ENCODE data around the gene GALP.
"Not testable (repeated sequence)": the region's sequence is repeated elsewhere in the genome, so short reads cannot be mapped to it uniquely, and the experiment has no call there.

The GALP gene

GRCh38 chr19:56193981-56194640 lies 18.3 kb downstream of the GALP start:
- no peak for DNase-seq

GRCh38 chr19:56197646-56198045 lies 21.8 kb downstream of the GALP start, which contains the start of gene ZSCAN5B:
ZSCAN5B (minus strand) TSS chr19:56197783; CDS start chr19:56193052, 4,731 bp downstream.
- DNase-seq: not testable (repeated sequence)

- no peak for DNase-seq
These were observed 23.9 kb downstream of the GALP start for GRCh38 chr19:56199687-56200086.

- no peak for DNase-seq
These were observed 26.2 kb downstream of the GALP start, which contains the start of gene ZSCAN5C for GRCh38 chr19:56201973-56202372. ZSCAN5C (plus strand) TSS chr19:56202273; CDS start chr19:56205914, 3,641 bp downstream.

GRCh38 chr19:56207581-56207980 lies 31.8 kb downstream of the GALP start:
- not testable (repeated sequence) for DNase-seq

GRCh38 chr19:56209091-56209490 lies 33.3 kb downstream of the GALP start:
- DNase-seq: no peak

GRCh38 chr19:56210036-56210435 lies 34.2 kb downstream of the GALP start:
- not testable (repeated sequence) for DNase-seq

- DNase-seq: no peak
These were observed 35.9 kb downstream of the GALP start for GRCh38 chr19:56211718-56212117.

- DNase-seq: no peak
These were observed 41.5 kb downstream of the GALP start for GRCh38 chr19:56217039-56217949.

- no peak for DNase-seq
These were observed 43.2 kb downstream of the GALP start for GRCh38 chr19:56218961-56219360.

- not testable (repeated sequence) for DNase-seq
These were observed 45.6 kb downstream of the GALP start for GRCh38 chr19:56221442-56221841.

- DNase-seq: no peak
These were observed 46.0 kb downstream of the GALP start for GRCh38 chr19:56221851-56222250.

- no peak for DNase-seq
These were observed 47.1 kb downstream of the GALP start for GRCh38 chr19:56222901-56223300.

GRCh38 chr19:56223481-56223880 lies 47.7 kb downstream of the GALP start:
- DNase-seq: no peak
